ENCODE measurements around the gene MYT1. TPM values are rescaled to one million over a fixed set of nuclear protein-coding genes. Genes with fewer than 3 reads are reported as not detected.
A peak's percentile ranks its signal among the peaks of the same experiment; 100 is the strongest.

The MYT1 gene
- total and polyA plus RNA-seq, 2 of the 13 experiments (the other 11 are each of a cell fraction or from before 2014, with no cell fraction given): 0.58 to 2.5 TPM

- TF ChIP-seq, protein P1, sequence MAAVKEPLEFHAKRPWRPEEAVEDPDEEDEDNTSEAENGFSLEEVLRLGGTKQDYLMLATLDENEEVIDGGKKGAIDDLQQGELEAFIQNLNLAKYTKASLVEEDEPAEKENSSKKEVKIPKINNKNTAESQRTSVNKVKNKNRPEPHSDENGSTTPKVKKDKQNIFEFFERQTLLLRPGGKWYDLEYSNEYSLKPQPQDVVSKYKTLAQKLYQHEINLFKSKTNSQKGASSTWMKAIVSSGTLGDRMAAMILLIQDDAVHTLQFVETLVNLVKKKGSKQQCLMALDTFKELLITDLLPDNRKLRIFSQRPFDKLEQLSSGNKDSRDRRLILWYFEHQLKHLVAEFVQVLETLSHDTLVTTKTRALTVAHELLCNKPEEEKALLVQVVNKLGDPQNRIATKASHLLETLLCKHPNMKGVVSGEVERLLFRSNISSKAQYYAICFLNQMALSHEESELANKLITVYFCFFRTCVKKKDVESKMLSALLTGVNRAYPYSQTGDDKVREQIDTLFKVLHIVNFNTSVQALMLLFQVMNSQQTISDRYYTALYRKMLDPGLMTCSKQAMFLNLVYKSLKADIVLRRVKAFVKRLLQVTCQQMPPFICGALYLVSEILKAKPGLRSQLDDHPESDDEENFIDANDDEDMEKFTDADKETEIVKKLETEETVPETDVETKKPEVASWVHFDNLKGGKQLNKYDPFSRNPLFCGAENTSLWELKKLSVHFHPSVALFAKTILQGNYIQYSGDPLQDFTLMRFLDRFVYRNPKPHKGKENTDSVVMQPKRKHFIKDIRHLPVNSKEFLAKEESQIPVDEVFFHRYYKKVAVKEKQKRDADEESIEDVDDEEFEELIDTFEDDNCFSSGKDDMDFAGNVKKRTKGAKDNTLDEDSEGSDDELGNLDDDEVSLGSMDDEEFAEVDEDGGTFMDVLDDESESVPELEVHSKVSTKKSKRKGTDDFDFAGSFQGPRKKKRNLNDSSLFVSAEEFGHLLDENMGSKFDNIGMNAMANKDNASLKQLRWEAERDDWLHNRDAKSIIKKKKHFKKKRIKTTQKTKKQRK (IDR thresholded peaks at IDR 0.05; ENCODE audit: low read length): no peak
- TF ChIP-seq TAF1 (CRISPR knock-in tag; IDR thresholded peaks at IDR 0.05) (peak; percentile 30; the same call in 1 of the 2 replicates), ZNF775 (CRISPR knock-in tag; IDR thresholded peaks at IDR 0.05; ENCODE audit: borderline replicate concordance) (0 out of 2 replicates have a peak, but pooled peaks have one; percentile 65), SAP130 (CRISPR knock-in tag; IDR thresholded peaks at IDR 0.05; ENCODE audit: low read depth) (peak; percentile 81; the same call in 1 of the 2 replicates), SRY (CRISPR knock-in tag; IDR thresholded peaks at IDR 0.05) (peak; percentile 49; the same call in 1 of the 2 replicates), NKX3-1 (CRISPR knock-in tag; IDR thresholded peaks at IDR 0.05) (no peak), ZNF496 (CRISPR knock-in tag; IDR thresholded peaks at IDR 0.05; ENCODE audit: insufficient replicate concordance) (no peak), TOE1 (CRISPR knock-in tag; IDR thresholded peaks at IDR 0.05) (no peak), FOXO4 (CRISPR knock-in tag; conservative IDR thresholded peaks at IDR 0.05) (no peak), MTA3 (CRISPR knock-in tag; IDR thresholded peaks at IDR 0.05) (no peak), U2AF1 (optimal IDR thresholded peaks at IDR 0.05; ENCODE audit: low read depth, low read length) (no peak), ZNF441 (CRISPR knock-in tag; IDR thresholded peaks at IDR 0.05; ENCODE audit: borderline replicate concordance) (peak; percentile 55; the same call in 1 of the 2 replicates), ZNF740 (CRISPR knock-in tag; IDR thresholded peaks at IDR 0.05) (peak; percentile 41; the same call in 1 of the 2 replicates), KAT2B (IDR thresholded peaks at IDR 0.05; ENCODE audit: borderline replicate concordance, low read depth, low read length) (no peak), ZNF329 (CRISPR knock-in tag; IDR thresholded peaks at IDR 0.05; ENCODE audit: low read depth) (no peak; the same call in 1 of the 2 replicates), SALL1 (CRISPR knock-in tag; IDR thresholded peaks at IDR 0.05) (peak; percentile 87), ZNF33B (CRISPR knock-in tag; IDR thresholded peaks at IDR 0.05) (peak; percentile 79), ARNT (IDR thresholded peaks at IDR 0.05) (no peak), ZNF17 (CRISPR knock-in tag; IDR thresholded peaks at IDR 0.05) (no peak), HOXA3 (CRISPR knock-in tag; IDR thresholded peaks at IDR 0.05) (peak; percentile 84), ZSCAN9 (CRISPR knock-in tag; IDR thresholded peaks at IDR 0.05; ENCODE audit: borderline replicate concordance) (peak; percentile 85; the same call in 1 of the 2 replicates), SMARCE1 (IDR thresholded peaks at IDR 0.05; ENCODE audit: borderline replicate concordance) (no peak)
- TF ChIP-seq, protein P2, sequence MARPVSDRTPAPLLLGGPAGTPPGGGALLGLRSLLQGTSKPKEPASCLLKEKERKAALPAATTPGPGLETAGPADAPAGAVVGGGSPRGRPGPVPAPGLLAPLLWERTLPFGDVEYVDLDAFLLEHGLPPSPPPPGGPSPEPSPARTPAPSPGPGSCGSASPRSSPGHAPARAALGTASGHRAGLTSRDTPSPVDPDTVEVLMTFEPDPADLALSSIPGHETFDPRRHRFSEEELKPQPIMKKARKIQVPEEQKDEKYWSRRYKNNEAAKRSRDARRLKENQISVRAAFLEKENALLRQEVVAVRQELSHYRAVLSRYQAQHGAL (CRISPR knock-in tag; IDR thresholded peaks at IDR 0.05; ENCODE audit: not compliant biosample characterization): no peak
- TF ChIP-seq, protein P3, sequence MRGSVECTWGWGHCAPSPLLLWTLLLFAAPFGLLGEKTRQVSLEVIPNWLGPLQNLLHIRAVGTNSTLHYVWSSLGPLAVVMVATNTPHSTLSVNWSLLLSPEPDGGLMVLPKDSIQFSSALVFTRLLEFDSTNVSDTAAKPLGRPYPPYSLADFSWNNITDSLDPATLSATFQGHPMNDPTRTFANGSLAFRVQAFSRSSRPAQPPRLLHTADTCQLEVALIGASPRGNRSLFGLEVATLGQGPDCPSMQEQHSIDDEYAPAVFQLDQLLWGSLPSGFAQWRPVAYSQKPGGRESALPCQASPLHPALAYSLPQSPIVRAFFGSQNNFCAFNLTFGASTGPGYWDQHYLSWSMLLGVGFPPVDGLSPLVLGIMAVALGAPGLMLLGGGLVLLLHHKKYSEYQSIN (CRISPR knock-in tag; IDR thresholded peaks at IDR 0.05; ENCODE audit: borderline replicate concordance): no peak
These were observed 74.0 kb downstream of the MYT1 start (continued) for GRCh38 chr20:64238115-64238825.

Data from HepG2 (cell line).